Measurements from ENCODE around the gene RAET1G.
A peak's percentile ranks its signal among the peaks of the same experiment; 100 is the strongest.
"Not testable (repeated sequence)": the region's sequence is repeated elsewhere in the genome, so short reads cannot be mapped to it uniquely, and the experiment has no call there.

The RAET1G gene, protein sequence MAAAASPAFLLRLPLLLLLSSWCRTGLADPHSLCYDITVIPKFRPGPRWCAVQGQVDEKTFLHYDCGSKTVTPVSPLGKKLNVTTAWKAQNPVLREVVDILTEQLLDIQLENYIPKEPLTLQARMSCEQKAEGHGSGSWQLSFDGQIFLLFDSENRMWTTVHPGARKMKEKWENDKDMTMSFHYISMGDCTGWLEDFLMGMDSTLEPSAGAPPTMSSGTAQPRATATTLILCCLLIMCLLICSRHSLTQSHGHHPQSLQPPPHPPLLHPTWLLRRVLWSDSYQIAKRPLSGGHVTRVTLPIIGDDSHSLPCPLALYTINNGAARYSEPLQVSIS
- 0 reads per million in 2 donors for total RNA-seq

DNA sequence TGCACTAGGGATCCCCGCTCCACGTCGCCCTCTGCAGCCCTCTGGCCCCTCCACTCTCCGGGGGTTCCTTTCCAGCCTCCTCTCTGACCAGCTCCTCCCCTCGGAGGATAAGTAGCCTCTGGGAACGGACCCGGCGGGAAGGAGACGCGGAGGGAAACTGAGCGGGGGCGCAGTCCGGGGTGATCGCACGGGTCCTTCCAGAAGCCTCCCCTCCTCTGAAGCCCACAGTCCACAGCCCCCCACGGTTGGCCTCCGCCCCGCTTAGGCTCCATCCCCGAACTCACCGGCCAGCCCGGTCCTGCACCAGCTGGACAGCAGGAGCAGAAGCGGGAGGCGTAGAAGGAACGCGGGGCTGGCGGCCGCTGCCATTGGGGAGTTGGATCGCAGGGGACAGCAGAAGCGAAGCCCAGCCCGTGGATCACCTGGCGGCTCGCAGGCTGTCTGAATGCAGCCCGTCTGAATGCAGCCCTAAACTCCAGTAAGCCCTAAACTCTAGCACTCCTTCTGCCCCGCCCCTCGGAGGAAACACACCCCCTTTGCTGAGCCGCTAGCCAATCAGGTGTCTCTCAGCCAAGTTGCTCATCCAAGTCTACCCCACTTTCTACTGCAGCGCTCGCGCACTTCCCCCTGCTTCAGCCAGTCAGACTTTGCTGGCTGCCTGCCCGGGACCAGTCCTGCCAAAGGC, at the start of gene RAET1G:
RAET1G (minus strand) TSS at position 480 of the 685 bp plus-strand sequence; CDS start at position 369, 111 bp downstream.
- DNase-seq = peak; percentile 62

DNA sequence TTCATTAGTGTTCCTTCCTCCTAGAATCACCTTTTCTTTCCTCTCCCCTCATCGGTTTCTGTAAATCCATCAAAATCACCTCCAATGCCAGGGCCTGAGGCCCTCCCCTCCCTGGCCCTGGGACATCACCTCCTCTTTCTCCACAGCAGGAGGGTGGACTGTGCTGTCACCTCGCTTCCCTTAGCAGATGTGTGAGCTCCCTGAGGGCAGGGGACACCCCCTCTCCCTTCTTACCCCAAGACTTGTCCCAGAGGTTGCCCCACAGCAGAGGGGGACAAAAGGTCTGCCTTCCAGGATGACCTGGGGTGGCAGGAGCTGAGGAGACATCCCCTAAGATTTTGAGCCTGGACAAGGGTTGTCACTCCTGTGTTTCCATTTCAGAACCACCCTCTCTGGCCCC, 46.7 kb upstream of the RAET1G start:
- no peak for DNase-seq

DNA sequence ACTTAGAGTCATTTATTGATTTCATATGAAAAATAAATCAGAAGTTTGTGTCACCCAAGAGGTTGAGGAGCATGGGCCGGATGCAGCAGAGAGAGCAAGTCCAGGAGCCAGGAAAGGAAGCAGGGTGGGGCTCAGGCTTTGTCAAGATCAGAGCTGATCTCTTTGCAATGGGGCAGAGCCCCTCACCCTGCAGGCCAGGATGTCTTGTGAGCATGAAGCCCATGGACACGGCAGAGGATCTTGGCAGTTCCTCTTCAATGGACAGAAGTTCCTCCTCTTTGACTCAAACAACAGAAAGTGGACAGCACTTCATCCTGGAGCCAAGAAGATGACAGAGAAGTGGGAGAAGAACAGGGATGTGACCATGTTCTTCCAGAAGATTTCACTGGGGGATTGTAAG, 46.0 kb upstream of the RAET1G start:
- DNase-seq = not testable (repeated sequence)

DNA sequence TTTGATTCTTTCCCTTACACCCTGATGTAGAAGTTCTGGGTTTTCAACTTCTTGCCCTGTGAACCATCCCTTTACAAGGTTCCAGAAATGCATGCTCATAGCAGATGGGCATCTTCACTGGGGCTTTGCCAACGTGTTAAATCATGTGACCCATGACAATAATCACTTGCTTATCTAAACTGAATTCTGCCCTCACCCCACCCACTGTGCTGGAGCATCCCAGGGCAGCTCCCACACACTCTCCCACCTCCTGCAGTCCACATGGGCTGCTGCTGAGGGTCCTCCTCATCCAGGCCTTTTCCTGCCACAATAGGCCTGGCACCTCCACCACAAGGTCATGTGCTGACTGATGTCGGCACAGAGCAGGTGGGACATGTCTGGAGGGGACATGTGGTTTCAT, 45.1 kb upstream of the RAET1G start:
- DNase-seq = not testable (repeated sequence)

DNA sequence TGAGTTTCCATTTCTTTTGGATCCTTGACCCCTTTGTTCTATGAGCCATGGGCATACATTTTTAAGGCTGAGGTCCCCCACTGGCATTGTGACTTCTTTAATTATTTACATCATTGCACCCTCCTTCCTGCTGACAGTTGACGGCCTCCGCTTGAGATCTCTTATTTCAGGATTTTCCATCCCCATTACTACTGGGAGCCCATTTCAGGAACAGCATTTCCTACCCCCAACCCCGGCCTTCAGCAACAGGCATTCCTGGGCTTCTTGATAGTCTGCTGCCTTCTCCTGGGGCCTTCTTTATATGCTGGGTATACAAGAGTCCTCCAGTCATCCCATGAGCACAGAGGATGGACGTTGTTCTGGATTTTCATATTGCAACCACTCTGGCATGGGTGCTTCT, 44.7 kb upstream of the RAET1G start:
- DNase-seq = no peak

DNA sequence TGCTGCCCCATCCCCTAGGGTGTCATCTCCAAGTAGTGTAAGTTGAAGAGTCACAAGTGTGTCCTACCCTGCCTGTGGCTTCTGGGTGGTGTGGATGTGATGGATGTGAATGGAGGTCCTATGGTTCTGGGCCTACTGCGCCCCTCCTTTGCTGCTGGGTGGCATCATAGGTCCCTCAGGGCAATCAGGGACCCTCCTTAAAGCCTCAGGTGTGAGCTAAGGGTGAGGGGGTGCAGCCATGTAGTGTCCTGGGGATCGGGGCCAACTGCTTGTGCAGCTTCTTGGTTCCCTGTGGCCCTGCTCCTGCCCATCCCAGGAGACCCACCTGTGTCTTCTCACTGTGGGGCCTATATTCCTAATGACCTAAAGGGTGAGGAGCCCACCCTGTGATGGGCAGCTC, 43.4 kb upstream of the RAET1G start:
- not testable (repeated sequence) for DNase-seq

DNA sequence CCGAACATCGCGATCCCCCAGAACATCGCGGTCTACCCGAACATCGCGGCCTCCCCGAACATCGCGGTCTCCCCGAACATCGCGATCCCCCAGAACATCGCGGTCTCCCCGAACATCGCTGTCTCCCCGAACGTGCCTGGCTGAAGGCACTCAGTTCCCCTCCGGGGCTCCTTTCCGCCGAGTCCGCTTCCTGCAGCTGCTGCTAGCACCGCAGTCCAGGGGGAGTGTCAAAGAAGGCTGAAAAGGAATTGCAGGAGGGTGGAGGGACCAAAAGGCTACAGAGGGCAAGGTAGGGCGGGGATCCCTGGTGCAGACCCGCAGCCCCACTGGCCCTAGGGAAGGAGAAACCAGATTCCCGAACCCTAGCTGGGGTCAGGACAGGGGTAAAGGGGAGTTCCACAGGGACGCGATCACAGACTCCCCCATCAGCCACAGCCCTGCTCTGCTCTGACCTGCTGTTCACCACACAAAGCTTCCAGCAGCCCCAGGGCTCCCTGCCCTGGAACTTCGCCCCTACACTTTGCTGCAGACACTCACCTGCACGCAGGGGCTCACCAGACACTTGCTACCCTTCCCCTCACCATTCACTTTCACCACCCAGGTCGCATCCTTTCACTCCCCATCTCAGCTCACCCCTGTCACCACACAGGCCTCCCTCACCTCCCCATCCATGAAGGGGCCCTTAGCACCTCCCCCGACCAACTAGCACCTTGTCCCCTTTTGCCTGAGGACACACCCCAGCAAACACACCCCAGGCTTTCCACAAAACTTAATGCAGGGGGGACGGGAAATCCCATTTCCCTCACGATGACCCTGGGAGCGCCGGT, 42.5 kb upstream of the RAET1G start:
- no peak for DNase-seq

DNA sequence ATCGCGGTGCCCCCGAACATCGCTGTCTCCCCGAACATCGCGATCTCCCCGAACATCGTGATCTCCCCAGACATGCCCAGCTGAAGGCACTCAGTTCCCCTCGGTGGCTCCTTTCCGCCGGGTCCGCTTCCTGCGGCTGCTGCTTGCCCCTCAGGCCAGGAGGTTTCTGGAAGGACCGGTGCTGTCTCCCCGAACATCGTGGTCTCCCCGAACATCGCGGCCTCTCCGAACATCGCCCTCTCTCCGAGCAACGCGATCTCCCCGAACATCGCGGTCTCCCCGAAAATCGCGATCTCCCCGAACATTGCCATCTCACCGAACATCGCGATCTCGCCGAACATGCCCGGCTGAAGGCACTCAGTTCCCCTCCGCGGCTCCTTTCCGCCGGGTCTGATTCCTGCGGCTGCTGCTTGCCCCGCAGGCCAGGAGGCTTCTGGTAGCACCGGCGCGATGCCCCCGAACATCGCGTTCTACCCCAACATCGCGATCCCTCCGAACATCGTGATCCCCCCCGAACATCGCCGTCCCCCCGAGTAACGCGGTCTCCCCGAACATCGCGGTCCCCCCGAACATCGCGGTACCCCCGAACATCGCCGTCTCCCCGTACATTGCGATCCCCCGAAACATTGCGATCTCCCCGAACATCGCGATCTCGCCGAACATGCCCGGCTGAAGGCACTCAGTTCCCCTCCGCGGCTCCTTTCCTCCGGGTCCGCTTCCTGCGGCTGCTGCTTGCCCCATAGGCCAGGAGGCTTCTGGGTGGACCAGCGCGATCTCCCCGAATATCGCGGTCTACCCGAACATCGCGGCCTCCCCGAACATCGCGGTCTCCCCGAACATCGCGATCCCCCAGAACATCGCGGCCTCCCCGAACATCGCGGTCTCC, 41.6 kb upstream of the RAET1G start:
- DNase-seq = no peak

DNA sequence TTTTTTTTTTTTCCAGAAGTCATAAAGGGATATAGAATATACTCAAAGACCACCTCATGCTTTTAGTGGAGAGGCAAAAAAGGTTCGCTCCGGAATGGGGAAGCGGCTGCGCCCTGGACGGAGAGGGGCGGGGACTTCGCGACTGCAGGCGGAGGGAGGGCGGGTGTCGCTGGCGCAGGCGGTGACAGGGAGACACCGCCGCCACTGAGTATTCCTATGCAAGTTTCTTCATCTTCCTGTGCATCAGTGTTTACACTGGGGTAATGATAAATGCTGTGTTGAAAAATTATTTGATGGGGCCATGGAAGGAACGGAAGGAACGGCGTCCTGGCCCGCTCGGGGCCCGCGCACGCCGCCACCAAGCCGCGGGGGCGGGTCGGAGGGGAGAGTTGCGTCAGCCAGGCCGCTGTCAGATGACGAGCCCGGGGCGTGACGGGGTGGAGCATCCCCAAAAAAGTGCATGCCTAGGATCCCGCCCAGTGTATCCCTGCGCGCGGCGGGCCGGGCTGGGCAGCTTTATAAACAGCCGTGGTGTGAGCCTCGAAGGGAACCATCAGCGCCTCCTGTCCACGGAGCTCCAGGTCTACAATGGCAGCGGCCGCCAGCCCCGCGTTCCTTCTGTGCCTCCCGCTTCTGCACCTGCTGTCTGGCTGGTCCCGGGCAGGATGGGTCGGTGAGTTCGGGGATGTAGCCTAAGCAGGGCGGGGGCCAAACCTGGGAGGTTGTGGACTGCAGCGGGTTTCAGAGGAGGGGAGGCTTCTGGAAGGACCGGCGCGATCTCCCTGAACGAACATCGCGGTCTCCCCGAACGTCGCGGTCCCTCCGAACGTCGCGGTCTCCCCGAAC, 40.8 kb upstream of the RAET1G start, which contains the start of gene ULBP1:
ULBP1 (plus strand) TSS at position 482 of the 846 bp plus-strand sequence; CDS start at position 589, 107 bp downstream.
- DNase-seq = peak; percentile 62

DNA sequence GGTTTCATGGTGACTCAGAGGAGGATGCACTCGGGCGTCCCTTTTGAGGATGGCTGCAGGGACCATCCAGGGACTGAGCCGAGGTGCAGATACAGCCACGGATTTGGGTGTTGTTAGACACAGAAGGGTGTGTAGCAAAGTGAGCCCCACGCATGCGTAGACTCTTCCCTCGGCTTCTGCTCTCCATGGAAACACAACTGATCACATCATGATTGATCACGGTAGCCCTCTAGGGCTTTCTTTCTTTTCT, 40.2 kb upstream of the RAET1G start:
- DNase-seq = no peak

DNA sequence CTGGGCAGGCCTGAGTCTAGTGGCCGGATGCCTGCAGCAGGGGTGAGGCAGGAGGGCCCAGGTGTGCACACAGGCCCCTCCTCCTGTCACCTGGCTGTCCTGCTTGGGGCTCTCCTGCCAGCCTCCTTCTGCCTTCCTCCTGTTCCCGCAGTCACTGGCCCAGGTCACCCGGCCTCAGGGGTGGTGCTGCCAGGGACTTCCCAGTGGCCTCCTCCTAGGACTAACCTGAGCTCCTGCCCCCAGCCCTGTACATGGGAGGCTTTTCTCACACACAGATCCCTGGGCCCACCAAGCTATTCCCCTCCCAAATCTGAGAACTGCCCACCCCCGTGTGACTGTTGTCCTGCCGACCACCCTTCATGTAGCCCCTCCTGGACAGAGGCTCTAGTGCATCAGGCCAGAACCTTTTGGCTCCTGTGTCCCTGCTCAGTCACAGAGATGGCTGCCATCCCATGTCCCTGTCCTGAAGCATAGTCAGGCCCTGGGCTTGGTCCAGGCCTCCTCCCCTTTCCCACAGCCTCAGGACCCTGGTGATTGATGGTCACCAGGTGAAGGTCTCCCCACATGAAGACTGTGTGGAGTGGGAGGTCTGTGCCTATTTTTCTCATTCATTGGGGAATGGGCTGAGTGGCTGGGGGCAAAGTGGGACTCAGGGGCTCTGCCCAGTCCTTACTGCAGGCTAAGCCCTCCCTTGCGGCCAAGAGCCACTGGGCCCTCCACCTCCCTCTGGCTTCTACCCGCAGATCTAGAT, 39.7 kb upstream of the RAET1G start:
- DNase-seq = no peak

DNA sequence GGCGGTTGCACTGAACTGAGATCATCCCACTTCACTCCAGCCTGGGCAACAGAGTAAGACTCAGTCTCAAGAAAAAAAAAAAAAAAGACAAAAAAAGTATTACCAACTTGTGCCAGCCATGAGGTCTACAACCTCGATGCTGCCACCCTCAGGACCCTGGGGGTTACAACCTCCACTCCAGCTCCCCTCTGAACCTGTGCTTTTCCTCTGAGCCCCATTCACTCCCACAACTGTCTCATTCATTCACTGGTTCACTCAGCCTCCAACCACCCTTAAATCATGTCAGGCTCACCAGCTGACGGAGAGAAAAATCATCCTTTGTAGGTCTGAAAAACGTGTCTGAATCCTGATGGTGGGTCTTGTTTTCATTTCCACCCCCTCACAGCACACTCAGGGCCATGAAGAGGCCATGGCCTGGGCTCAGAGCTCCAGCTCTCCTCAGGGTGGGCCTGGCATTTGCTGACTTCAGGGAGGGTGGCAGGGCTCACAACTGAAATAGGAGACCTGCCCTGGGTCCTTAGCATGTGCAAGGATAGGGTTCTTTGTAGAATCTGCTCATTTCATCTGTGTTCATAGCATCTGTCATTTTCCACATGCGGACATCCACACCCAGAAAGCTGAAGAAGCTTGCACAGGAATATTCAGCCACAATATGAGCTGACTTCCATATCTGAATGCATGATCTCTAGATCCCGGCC, 39.0 kb upstream of the RAET1G start:
- no peak for DNase-seq

DNA sequence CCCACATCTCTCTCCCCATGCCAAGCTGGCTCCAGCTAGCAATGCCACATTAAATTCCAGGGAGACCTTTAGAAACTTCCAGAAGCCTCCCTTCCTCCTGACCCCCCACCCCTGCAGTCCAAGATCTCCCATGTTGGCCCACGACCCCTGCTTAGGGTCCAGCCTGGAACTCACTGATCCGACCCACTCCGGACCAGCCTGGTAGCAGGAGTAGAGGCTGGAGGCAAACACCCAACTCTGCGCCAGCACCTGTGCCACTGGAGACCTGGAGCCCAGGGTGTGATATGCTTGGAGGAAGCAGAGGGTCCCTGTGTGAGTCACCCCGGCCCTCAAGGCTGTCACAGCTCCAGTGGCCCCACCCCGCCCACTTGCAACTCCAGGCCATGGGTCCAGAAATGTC, 37.6 kb upstream of the RAET1G start:
- DNase-seq = no peak

DNA sequence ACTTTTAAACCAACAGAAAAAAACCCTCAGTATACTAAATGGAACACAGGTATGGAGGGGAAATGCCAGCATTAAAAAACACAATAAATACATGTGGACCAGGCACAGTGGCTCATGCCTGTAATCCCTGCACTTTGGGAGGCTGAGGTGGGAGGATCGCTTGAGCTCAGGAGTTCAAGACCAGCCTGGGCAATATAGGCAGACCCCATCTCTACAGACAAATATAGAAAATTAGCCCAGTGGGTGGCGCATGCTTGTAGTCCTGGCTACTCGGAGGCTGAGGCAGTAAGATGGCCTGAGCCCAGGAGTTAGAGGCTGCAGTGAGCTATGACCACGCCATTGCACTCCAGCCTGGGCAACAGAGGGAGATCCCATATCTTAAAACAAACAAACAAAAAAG, 36.9 kb upstream of the RAET1G start:
- DNase-seq = not testable (repeated sequence)

DNA sequence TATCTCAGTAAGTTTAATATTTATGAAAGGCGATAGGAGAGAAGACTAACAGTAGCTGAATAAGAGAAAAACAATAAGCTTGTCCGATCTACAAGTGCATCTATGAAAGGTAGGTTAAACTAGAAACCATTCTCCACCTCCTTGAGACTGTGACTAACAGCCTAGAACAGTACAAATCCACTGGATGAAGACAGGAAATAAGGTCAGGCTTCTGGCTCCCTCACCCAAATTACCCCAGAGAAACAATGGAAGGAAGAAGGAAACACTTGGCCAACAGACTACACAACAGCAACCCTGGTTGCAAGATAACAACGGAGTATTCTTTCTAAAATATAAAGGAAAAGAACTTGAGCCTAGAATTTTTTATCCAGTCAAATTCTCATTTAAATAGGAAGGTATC, 35.2 kb upstream of the RAET1G start:
- not testable (repeated sequence) for DNase-seq

DNA sequence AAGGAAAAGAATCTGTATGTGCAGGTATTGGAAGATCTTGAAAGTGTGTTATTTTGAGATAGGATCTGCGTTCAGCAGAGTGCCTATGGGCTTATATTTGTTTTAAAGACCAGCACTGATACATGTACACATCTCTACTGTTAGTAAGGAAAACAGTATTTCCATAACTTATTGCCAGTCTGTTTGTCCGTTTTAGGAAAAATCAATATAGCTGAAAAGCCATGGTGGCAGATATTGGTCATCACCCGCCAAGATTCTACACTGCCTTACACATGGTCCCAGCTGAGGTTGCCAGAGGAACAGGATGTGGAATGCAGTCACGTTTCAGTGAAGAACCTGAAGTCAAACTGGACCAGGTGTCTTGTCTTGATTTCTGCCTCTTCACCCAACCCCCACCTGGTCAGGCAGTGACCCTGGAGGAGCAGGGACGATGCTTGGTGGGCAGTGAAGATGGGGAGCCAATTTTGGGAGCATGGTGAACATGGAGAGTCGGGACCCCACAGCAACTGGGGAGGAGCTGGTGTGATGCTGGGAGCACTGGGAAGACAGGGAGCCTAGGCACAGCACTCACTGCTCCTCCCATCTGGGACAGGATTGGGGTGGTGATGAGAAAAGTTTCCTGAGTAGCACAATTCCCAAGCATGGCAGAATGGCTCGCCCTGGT, 32.9 kb upstream of the RAET1G start:
- not testable (repeated sequence) for DNase-seq

DNA sequence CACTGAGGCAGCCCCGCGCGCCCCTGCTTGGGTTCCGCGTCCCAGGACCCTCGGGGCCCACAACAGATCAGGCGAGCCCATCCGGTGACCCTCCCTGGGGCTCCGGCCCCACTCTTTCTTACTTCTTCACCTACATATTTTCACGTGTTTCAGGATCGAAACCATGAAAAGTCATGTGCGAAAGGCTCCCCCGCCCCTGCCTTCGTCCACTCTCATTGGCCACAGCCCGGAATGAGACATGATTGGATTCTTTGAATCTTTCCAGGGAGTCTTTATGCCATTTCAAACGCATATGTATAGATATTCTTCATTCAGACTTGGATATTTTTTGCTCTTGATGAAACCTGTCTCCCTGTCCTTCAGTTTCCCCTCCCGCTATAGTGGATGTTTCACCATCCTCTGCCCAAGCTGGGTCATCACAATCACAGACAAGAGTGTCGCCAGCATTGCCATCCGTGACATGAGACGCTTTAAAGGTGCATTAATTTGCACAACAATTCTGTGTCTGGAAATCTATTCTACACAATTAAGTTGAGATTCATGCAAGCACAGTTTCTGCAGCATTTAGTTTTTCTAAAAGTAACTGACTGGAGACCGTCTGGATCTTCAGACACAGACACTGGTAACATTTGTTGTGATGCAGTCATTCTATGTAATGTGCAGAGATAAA, 32.2 kb upstream of the RAET1G start:
- not testable (repeated sequence) for DNase-seq

DNA sequence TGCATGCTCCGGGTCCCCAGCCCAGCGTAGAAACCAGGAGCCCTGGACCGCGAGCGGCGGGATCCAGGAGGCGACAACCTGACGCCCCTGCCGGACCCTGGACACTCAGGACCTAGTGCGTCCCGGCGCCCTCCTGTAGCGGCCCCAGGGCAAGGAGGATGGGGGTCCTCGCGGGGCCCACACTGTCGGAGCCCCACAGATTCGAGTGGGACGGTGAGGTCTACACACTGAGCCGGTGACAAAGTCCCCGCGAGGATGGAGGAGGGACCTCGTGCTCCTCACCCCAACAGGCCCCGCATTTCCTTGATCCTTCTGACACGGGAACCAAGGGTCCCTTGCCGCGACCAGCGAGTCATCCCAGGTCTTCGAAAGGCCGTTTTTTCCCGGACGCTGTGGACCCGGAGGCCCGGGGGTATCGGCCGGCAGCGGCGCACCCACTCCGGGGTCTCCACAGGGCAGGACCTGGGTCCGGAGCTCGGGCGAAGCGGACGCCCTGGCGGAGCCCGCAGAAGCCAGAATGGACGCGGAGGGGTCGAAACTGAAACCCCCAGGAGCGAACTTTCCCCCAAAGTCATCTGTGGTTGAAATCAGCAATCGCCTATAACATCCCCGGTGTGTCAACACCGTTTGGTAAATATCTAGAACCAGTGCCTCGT, 31.5 kb upstream of the RAET1G start:
- DNase-seq = not testable (repeated sequence)

Data from T-helper 9 cell (primary cell).